ACHN (cell line): ENCODE results near the gene CEP68.

Experiments used
- DNase-seq: peaks from one replicate; pipeline ENCODE4 v3.0.0-alpha.2; 2015
- in situ Hi-C: cut with HindIII; loops from 2 replicates; pipeline ENCODE4 v1.10.0; 2017; ENCODE audit warnings: low sequenced_read_pairs, low pct_ligation_motif_present, low pct_unique_long_range_greater_than_20kb

Gene CEP68

DNA sequence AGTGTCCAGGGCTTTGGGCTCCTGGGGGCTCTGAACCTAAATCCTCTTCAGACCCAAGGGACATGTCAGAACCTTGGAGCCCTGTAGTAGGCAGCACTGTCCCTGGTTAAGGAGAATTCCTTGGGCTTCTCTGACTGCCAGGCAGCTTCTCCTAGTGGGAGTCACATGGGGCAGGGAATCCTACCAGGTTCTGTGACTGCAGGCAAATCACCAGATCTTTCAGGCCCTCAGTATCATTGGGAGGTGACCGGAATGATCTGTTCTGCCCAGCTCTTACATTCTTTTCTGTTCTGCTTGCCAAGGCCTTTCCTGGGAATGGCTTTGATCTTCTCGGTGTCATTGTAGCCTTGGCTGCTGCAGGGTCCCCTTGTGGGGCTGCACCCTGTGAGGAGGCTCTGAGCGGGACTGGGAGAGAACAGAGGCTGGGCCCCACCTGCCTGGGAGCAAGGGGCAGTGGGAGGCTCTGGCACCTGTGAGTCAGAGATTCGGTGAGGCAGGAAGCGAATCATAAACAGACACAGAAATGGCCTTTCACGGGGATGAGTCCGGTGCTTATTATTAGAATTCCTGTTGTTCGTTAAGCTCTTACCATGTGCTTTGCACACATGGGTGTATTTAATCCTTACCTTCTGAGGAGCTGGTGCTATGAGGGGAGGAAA, 14.1 kb downstream of the CEP68 start:
- peak; percentile 54 for DNase-seq
- in situ Hi-C loops, result no loop called here

DNA sequence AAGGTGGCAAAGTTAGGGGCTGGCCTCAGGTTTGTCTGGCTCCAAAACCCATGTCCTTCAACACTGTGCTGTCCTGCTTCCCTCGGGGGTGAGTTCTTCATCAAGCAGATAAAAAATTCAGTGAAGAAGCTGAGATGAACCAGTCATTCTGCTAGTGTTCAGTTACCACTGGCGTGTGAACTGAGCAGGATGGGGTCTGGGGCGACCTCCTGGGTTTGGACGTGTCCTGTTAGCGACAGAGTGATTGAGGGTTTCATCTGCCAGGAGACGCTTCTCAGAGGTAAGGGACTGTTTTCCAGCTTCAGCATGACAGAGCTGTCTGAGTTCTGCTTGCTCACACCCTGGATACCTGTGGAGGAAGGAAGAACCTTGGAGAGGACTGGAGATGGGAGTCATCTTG, 14.6 kb downstream of the CEP68 start:
- DNase-seq, result no peak
- in situ Hi-C loops, result no loop called here

DNA sequence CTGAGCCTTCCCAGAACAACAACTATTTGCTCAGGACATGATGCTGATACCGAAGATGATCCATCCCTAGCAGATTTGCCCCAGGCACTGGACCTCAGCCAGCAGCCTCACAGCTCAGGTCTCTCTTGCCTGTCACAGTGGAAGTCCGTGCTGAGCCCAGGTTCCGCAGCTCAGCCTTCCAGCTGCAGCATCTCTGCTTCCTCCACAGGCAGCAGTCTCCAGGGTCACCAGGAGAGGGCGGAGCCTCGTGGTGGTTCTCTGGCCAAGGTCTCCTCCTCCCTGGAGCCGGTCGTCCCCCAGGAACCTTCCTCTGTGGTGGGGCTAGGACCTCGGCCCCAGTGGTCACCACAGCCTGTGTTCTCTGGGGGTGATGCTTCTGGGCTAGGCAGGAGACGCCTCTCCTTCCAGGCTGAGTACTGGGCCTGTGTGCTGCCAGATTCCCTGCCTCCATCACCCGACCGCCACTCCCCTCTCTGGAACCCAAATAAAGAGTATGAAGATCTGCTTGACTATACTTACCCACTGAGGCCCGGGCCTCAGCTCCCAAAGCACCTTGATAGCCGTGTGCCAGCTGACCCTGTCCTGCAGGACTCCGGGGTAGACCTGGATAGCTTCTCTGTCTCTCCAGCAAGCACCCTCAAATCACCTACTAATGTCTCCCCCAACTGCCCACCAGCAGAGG, 15.4 kb downstream of the CEP68 start:
- DNase-seq, result no peak
- in situ Hi-C loops, result no loop called here

GRCh38 chr2:65072181-65072970, 16.2 kb downstream of the CEP68 start:
- no peak for DNase-seq
- in situ Hi-C loops, result no loop called here

GRCh38 chr2:65073879-65074565, 17.8 kb downstream of the CEP68 start:
- in situ Hi-C loops, result no loop called here
- no peak for DNase-seq

GRCh38 chr2:65075176-65075575, 19.0 kb downstream of the CEP68 start:
- no peak for DNase-seq
- in situ Hi-C loops, result no loop called here

DNA sequence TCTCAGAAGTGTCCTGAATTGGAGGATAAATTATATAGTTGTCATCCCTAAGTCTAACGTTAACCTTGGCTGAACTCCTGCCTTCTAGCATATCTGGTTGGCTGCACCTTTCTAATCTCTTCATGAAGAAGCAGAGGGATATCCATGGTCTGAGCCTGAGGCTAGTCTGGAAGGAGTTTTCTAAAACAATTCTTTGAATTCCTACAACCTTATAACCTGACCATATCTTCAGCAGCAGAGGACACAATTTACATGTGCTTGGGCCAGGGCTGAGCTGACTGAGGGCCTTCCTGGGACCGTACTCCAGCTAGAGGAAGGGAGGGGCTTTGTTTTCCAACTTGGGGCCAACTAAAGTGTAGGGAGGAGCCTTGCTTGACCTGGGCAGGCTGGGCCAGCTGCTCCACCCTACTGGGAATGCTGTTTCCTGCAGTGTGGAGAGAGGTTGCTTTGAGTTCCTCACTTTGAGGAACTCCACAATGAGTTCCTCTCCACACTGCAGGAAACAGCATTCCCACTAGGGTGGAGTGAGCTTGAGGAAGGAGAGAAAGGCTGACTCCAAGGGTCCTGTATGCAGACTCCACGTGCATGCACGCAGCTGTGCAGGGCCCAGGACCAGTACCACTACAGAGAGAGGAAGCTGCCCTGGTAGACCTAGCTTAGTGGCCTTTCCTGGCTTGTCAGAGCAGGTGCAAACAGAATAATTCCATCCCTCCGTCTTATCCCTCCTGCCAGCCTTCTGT, 19.6 kb downstream of the CEP68 start:
- no peak for DNase-seq
- in situ Hi-C loops, result no loop called here

GRCh38 chr2:65076345-65076710, 20.1 kb downstream of the CEP68 start:
- in situ Hi-C loops, result no loop called here

DNA sequence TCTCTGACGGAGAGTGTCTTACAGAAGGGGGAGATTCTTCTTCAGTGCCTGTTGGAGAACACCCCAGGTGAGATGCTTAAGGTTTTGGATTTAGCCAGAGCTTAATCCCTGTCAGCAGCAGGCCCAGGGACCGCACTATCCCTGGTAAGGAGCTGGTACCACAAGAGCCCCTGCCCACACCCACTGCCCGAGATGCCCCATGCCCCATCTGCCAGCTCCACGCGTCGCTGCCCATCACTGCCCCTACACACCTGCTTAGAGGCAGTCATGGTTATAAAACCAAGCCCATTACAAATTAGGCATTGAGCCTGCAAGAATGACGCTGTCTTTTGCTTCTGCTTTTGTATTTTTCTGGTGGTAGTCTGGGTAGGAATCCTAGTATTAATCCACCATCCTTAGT, 21.7 kb downstream of the CEP68 start:
- in situ Hi-C loops, result no loop called here

More at GRCh38 chr2:65076345-65076710, 20.1 kb downstream of the CEP68 start:
- peak; percentile 34 for DNase-seq

DNA sequence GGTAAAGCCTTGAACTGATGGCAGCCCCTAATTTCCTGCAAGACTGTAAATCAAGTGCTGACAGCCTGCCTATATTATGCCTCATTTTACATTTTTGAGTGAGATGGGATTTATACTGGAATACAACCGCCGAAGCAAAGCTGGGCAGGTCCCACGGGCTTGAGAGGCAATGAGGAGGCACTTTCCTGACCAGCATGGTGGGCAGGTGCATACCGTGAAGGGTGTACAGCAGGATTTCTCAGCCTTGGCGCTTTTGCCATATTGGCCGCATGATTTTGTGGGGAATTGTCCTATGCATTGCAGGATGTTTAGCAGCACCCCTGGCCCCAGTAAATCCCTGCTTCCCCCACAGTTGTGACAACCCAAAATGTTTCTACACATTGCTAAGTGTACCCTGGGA, 22.8 kb downstream of the CEP68 start:
- DNase-seq, result no peak
- in situ Hi-C loops, result no loop called here

More for the DNA sequence above, 21.7 kb downstream of the CEP68 start:
- no peak for DNase-seq

DNA sequence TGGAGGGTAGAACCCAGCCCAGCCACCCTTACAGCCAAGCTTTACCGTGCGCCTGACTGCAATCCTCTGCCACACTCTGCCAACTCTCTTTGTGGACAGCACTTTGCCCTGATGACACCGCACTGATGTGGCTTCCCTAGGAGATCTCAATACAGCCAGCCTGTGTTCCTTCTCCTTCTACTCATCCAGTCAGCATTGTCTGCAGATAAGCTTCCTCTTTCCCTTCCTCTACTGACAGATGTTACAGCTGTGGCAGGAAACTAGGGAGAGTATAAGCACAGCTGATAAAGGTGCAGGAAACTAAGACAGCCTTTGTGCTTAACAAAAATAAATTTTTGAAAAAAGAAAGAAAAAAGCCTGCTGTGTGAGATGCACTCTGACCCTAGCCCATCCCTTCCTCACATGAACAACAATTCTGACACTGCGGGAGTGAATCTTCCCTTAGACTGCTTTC, 25.0 kb downstream of the CEP68 start:
- in situ Hi-C loops, result no loop called here
- no peak for DNase-seq

GRCh38 chr2:65085148-65085547, 28.9 kb downstream of the CEP68 start:
- no peak for DNase-seq
- in situ Hi-C loops, result no loop called here

- no peak for DNase-seq
- in situ Hi-C loops, result no loop called here
Observed at GRCh38 chr2:65092791-65093190, 36.6 kb downstream of the CEP68 start.

- DNase-seq, result no peak
- in situ Hi-C loops, result no loop called here
Observed at GRCh38 chr2:65093211-65093610, 37.0 kb downstream of the CEP68 start.

DNA sequence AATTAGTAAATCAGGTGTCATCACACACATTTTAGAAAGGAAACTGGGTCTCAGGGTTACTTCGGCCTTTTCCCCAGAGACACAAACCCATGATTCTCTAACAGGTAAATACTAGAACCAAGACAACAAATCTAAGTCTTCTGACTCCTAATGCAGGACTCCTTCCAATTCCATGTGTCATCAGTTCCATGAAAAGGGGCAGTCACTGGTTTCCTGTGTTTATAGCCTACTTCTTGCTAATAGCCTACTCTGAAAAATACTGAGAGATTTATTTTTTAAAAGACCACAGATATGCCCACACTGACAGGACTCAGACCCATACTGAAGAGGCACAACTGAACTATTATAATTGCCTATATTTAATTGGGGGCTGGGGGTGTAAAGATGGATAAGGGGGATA, 40.7 kb downstream of the CEP68 start:
- in situ Hi-C loops, result no loop called here
- DNase-seq, result no peak

GRCh38 chr2:65097844-65098243, 41.6 kb downstream of the CEP68 start:
- in situ Hi-C loops, result no loop called here
- DNase-seq, result no peak

GRCh38 chr2:65098741-65099140, 42.5 kb downstream of the CEP68 start:
- in situ Hi-C loops, result no loop called here

GRCh38 chr2:65101071-65101470, 44.9 kb downstream of the CEP68 start:
- in situ Hi-C loops, result no loop called here
- DNase-seq, result no peak

More at GRCh38 chr2:65098741-65099140, 42.5 kb downstream of the CEP68 start:
- DNase-seq, result no peak
